GM12878 (cell line): ENCODE data around the gene YBX1. TPM values are rescaled to one million over a fixed set of nuclear protein-coding genes. Genes with fewer than 3 reads are reported as not detected.

Experiments used
- ATAC-seq: fragments of 200-7000 bp; cut with Tn5 transposase; 3 replicates; pipeline ENCODE4 v1.9.1; 2020; ENCODE audit warnings: mild to moderate bottlenecking, moderate library complexity
- BruUV-seq: library from RNA; stranded (reverse); fragments of 400-500 nt; replicated peaks from 2 replicates; lab custom pipeline; 2021; lab: Mats Ljungman, UMichigan
- CTCF ChIA-PET: fragments of 300-600 bp; sonication (Branson Sonifier 250); formaldehyde crosslinking; extraction: SDS; loops from one replicate; lab custom pipeline; 2021; ENCODE audit warnings: inconsistent platforms; lab: Yijun Ruan, JAX
- POLR2A ChIA-PET: fragments of 350-600 bp; formaldehyde crosslinking; extraction: SDS; loops from one replicate; lab custom pipeline; 2021; ENCODE audit warnings: inconsistent platforms; lab: Charles Lee
- RAD21 ChIA-PET: fragments of 300-600 bp; sonication (Branson Sonifier 250); formaldehyde crosslinking; loops from one replicate; lab custom pipeline; 2023; ENCODE audit warnings: antibody characterized with exemption; ENCODE audit not compliant: unreplicated experiment; lab: Charles Lee
- SMC1A ChIA-PET: fragments of 300-600 bp; sonication (Branson Sonifier 250); formaldehyde crosslinking; loops from one replicate; lab custom pipeline; 2023; ENCODE audit not compliant: unreplicated experiment, uncharacterized antibody; lab: Charles Lee
- DNase-seq: peaks from one replicate; pipeline ENCODE4 v3.0.0-alpha.2; 2011; ENCODE audit warnings: low read depth, low spot score
- FAIRE-seq: peaks from 3 replicates; lab custom pipeline; 2011; peaks lifted over from hg19 to GRCh38; lab: Jason Lieb, UNC
- H2AFZ ChIP-seq: 2 replicates; pipeline ENCODE4 v1.6.0; 2011; ENCODE audit warnings: low read depth, low read length, control low read depth; ENCODE audit not compliant: control insufficient read depth
- H3K27ac ChIP-seq: 2 replicates; pipeline ENCODE4 v1.5.1; 2011; ENCODE audit warnings: control low read depth; ENCODE audit not compliant: control insufficient read depth, insufficient read depth
- H3K27me3 ChIP-seq, 2 experiments: replicated peaks in 1 of 2; 2 replicates each; pipeline versions ENCODE4 v1.6.0 to v1.6.1; 2011; ENCODE audit warnings: low read length in 1 of 2; ENCODE audit not compliant: control insufficient read depth in 2 of 2, insufficient read depth in 2 of 2
- H3K36me3 ChIP-seq, 2 experiments: 2 replicates each; pipeline ENCODE4 v1.5.1; 2011; ENCODE audit warnings: low read length in 1 of 2; ENCODE audit not compliant: control insufficient read depth in 2 of 2, insufficient read depth in 2 of 2
- H3K4me1 ChIP-seq: 2 replicates; pipeline ENCODE4 v1.6.1; 2011; ENCODE audit warnings: mild to moderate bottlenecking, low read length, moderate library complexity, mixed read lengths; ENCODE audit not compliant: control insufficient read depth, insufficient read depth
- H3K4me2 ChIP-seq: 2 replicates; pipeline ENCODE4 v1.6.0; 2011; ENCODE audit warnings: control low read depth; ENCODE audit not compliant: control insufficient read depth, insufficient read depth
- H3K4me3 ChIP-seq: fragments of 200-600 bp; sonication (generic); 2 replicates; pipeline ENCODE4 v1.5.1; 2016
- H3K79me2 ChIP-seq: 2 replicates; pipeline ENCODE4 v1.6.0; 2011; ENCODE audit warnings: low read length; ENCODE audit not compliant: control insufficient read depth, insufficient read depth
- H3K9ac ChIP-seq: 2 replicates; pipeline ENCODE4 v1.8.0; 2011; ENCODE audit warnings: low read length, control low read depth, mixed read lengths; ENCODE audit not compliant: control insufficient read depth, insufficient read depth
- H3K9me3 ChIP-seq: replicated peaks from 3 replicates; pipeline ENCODE4 v1.5.1; 2011; ENCODE audit warnings: mild to moderate bottlenecking, low read length; ENCODE audit not compliant: control insufficient read depth, insufficient read depth
- H4K20me1 ChIP-seq: 2 replicates; pipeline ENCODE4 v1.6.0; 2011; ENCODE audit not compliant: control insufficient read depth, insufficient read depth
- BHLHE40 ChIP-seq, 2 experiments: fragments of 450-650 bp in 1 of 2; IDR thresholded peaks; 2 replicates each; pipeline ENCODE4 v1.6.1; 2011 to 2017; ENCODE audit warnings: low read depth in 2 of 2, borderline replicate concordance in 1 of 2, improper control_type of control experiment in 1 of 2, low read length in 1 of 2, mild to moderate bottlenecking in 1 of 2
- CREM ChIP-seq: IDR thresholded peaks from 2 replicates; pipeline ENCODE4 v1.6.1; 2014; ENCODE audit warnings: antibody characterized with exemption, low read depth
- DPF2 ChIP-seq: fragments of 450-650 bp; IDR thresholded peaks from 2 replicates; pipeline ENCODE4 v1.6.1; 2017; ENCODE audit warnings: mild to moderate bottlenecking
- HCFC1 ChIP-seq: fragments of 150-350 bp; IDR thresholded peaks from 2 replicates; pipeline ENCODE4 v1.6.1; 2014; ENCODE audit warnings: low read length
- JUND ChIP-seq: IDR thresholded peaks from 2 replicates; pipeline ENCODE4 v1.6.1; 2012; ENCODE audit warnings: low read depth, mild to moderate bottlenecking, low read length, improper control_type of control experiment, moderate library complexity
- LARP7 ChIP-seq: fragments of 450-650 bp; IDR thresholded peaks from 2 replicates; pipeline ENCODE4 v1.6.1; 2017; ENCODE audit warnings: mild to moderate bottlenecking
- MXI1 ChIP-seq: fragments of 150-350 bp; IDR thresholded peaks from 2 replicates; pipeline ENCODE4 v1.6.1; 2011; ENCODE audit warnings: low read depth, mild to moderate bottlenecking, inconsistent platforms, low read length, improper control_type of control experiment
- POU2F2 ChIP-seq: IDR thresholded peaks from 3 replicates; pipeline ENCODE4 v1.6.1; 2011; ENCODE audit warnings: low read depth, mild to moderate bottlenecking, low read length, borderline replicate concordance
- RAD21 ChIP-seq: IDR thresholded peaks from 2 replicates; pipeline ENCODE4 v1.6.1; 2011; ENCODE audit warnings: mild to moderate bottlenecking, low read depth, low read length, moderate library complexity; ENCODE audit not compliant: insufficient read depth
- RUNX3 ChIP-seq: IDR thresholded peaks from 2 replicates; pipeline ENCODE4 v1.6.1; 2012; ENCODE audit warnings: low read length, inconsistent platforms
- TAF1 ChIP-seq: IDR thresholded peaks from 2 replicates; pipeline ENCODE4 v1.6.1; 2011; ENCODE audit warnings: mild to moderate bottlenecking, low read depth, low read length, borderline replicate concordance
- YY1 ChIP-seq: IDR thresholded peaks from 2 replicates; pipeline ENCODE4 v1.6.1; 2011; ENCODE audit warnings: low read depth, mild to moderate bottlenecking, low read length
- ZNF24 ChIP-seq: fragments of 450-650 bp; IDR thresholded peaks from 2 replicates; pipeline ENCODE4 v1.6.1; 2017; ENCODE audit warnings: antibody characterized with exemption, mild to moderate bottlenecking
- WGBS: methylation state at CpG from one replicate; pipeline ENCODE4 v1.1.6; 2016; ENCODE audit warnings: low lambda C conversion rate; ENCODE audit not compliant: insufficient replicate concordance, insufficient coverage; ENCODE audit errors: missing lambda C conversion rate; 5-methylcytosine and 5-hydroxymethylcytosine counted together
- in situ Hi-C: fragments of 300-500 bp; cut with MboI; formaldehyde crosslinking; loops from 9 replicates; pipeline ENCODE4 v1.14.3; 2018; ENCODE audit warnings: mixed read lengths
- intact Hi-C: fragments of 100-400 bp; cut with micrococcal nuclease; formaldehyde crosslinking; loops from one replicate; pipeline ENCODE4 v1.14.2; 2022; ENCODE audit not compliant: unreplicated experiment
- polyA plus RNA-seq, 11 experiments: library from polyadenylated mRNA; depleted of rRNA in 4 of 11; unstranded in 6 of 11; stranded (reverse) in 5 of 11; fragments of >200 nt; fragmentation: Nextera tagmentation in 4 of 11; fragmentation: Illumina TruSeq in 1 of 11; extraction: Ambion mirVana in 4 of 11; extraction: Trizol in 1 of 11; gene quantifications; 1 replicate in 1 of 11; 2 replicates in 10 of 11; pipeline versions ENCODE4 v1.2.1 to v1.2.3, GENCODE V29; 2011 to 2016; ENCODE audit warnings: inconsistent platforms in 2 of 11, missing spikeins in 2 of 11, low read depth in 1 of 11
- total RNA-seq, 4 experiments: library from RNA; depleted of rRNA in 3 of 4; stranded (reverse); fragments of >200 nt in 3 of 4; fragmentation: Illumina TruSeq in 1 of 4; extraction: Trizol in 1 of 4; gene quantifications; 2 replicates each; pipeline versions ENCODE4 v1.2.1 to v1.2.3, GENCODE V29; 2013 to 2021
- TF ChIP-seq, protein P1 (sequence below): IDR thresholded peaks from 2 replicates; pipeline ENCODE4 v1.6.1; 2012; ENCODE audit warnings: low read depth, low read length, improper control_type of control experiment
- TF ChIP-seq, protein P2 (sequence below): IDR thresholded peaks from 2 replicates; pipeline ENCODE4 v1.6.1; 2012; ENCODE audit warnings: low read length, inconsistent platforms
- TF ChIP-seq, protein P3 (sequence below), 3 experiments: IDR thresholded peaks in 2 of 3; conservative IDR thresholded peaks in 1 of 3; 2 replicates each; pipeline ENCODE4 v1.5.1; 2011; ENCODE audit warnings: low read depth in 3 of 3, low read length in 3 of 3, mild to moderate bottlenecking in 3 of 3, control low read depth in 2 of 3, moderate library complexity in 2 of 3, inconsistent platforms in 1 of 3, mixed read lengths in 1 of 3; ENCODE audit not compliant: control insufficient read depth in 2 of 3, insufficient read depth in 1 of 3; ENCODE audit errors: extremely low read depth in 1 of 3
- TF ChIP-seq, protein P4 (sequence below): fragments of 450-650 bp; IDR thresholded peaks from 2 replicates; pipeline ENCODE4 v1.6.1; 2016; ENCODE audit warnings: mild to moderate bottlenecking

The YBX1 gene
- total and polyA plus RNA-seq, 10 of the 15 experiments (the other 5 are each of a cell fraction or from before 2014, with no cell fraction given), result 355 to 1,353 (median 858) TPM

DNA sequence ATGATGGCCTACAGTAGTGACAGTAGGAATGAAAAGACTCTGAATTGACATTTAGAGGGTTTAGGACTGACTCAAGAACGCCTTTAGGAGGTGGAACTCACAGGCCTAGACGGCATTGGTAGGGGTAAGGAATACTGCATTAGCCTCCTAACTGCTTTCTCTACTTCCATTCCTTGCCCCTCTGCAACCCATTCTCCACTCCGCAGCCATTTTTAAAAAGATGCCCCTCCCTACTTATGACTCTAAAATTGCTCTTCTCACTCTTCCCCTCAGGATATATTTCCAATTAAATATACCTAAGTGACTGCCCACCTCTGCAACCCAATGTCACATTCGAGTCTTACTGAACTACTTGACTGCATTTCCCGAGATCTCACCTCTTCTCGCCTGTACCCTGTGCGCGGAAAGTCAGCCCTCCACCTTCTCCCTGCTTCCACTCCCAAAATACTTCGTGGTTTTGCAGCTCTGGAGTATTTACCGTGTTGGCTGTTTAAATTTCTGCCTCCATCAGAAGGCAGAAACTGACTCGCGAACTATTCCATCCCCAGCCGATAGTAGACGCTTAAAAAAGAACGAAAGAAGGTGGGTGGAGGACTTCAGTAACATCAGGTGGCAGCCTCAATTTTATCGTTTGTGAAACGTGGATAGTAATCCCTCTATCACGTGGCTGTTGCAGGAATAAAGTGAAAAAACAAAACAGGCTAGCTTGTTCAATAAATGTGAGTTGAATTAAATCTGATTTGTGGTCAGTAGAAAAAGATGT, 1.1 kb upstream of the YBX1 start:
- H3K79me2 ChIP-seq, result peaks cover 56% of the 10 kb centered on the region
- peak overlapping the region; percentile 90 for H3K4me2 ChIP-seq
- H3K27ac ChIP-seq, result peak overlapping the region; percentile 88
- RAD21 ChIA-PET, result interaction anchor here (1.5 to 4.3 kb wide), 5 partner anchors 11 to 392 kb away, joined by 3 to 24 read pairs (median 8); partner anchors contain the start of genes C1orf50 and P3H1
- DNase-seq, result no peak
- no peak for FAIRE-seq
- ATAC-seq, result no peak
- SMC1A ChIA-PET, result interaction anchor here (0.8 to 1.8 kb wide), 5 partner anchors 9 to 401 kb away, joined by 3 to 8 read pairs (median 3); no protein-coding TSS in a partner anchor
- peaks cover 7% of the 10 kb centered on the region; the same call in 1 of the 2 replicates for H3K4me1 ChIP-seq
- peaks cover 3% of the 10 kb centered on the region for H4K20me1 ChIP-seq
- TSS peak; percentile 98 for BruUV-seq
- intact Hi-C loops (loop anchor here (5.0 kb wide), 4 partner anchors 86 to 276 kb away; partner anchors contain the start of genes C1orf50, CCDC30, P3H1 and SLC2A1), in situ Hi-C loops (no loop called here)
- CTCF ChIA-PET, result interaction anchor here (2.1 kb wide), 1 partner anchor 9 kb away, joined by 11 read pairs; no protein-coding TSS in a partner anchor
- POLR2A ChIA-PET, result interaction anchor here (1.0 to 5.1 kb wide), 9 partner anchors 9 to 136 kb away, joined by 3 to 24 read pairs (median 6); partner anchors contain the start of genes C1orf50, ERMAP, P3H1 and PPIH
- peak overlapping the region; percentile 78 for H3K4me3 ChIP-seq
- under 1% methylated on average over 18 of the region's 18 CpGs for WGBS
- H3K36me3 ChIP-seq, result peaks cover 0 to 13% of the 10 kb centered on the region in 2 experiments; a peak in 2 of 4 replicates
- H2AFZ ChIP-seq, result peak overlapping the region; percentile 86
- no peaks in the 10 kb centered on the region for H3K9me3 ChIP-seq
- no peaks in the 10 kb centered on the region for H3K27me3 ChIP-seq
- H3K9ac ChIP-seq, result peak overlapping the region; percentile 98
- TF ChIP-seq RAD21 (no peak), TAF1 (0 out of 2 replicates have a peak, but pooled peaks have one; percentile 17), DPF2 (no peak), MXI1 (peak; percentile 65; the same call in 1 of the 2 replicates), CREM (no peak; the same call in 1 of the 2 replicates), LARP7 (no peak), JUND (no peak), BHLHE40 (IDR thresholded peaks at IDR 0.05; ENCODE audit: borderline replicate concordance in 1 of 2, low read depth in 2 of 2, low read length in 1 of 2) (0 out of 4 replicates have a peak, but pooled peaks of 1 of the 2 experiments have one; percentile 15), YY1 (peak; percentile 63), HCFC1 (no peak), RUNX3 (no peak; the same call in 1 of the 2 replicates), POU2F2 (no peak), ZNF24 (no peak)
- TF ChIP-seq, protein P1, sequence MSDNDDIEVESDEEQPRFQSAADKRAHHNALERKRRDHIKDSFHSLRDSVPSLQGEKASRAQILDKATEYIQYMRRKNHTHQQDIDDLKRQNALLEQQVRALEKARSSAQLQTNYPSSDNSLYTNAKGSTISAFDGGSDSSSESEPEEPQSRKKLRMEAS, result no peak
- TF ChIP-seq, protein P2, sequence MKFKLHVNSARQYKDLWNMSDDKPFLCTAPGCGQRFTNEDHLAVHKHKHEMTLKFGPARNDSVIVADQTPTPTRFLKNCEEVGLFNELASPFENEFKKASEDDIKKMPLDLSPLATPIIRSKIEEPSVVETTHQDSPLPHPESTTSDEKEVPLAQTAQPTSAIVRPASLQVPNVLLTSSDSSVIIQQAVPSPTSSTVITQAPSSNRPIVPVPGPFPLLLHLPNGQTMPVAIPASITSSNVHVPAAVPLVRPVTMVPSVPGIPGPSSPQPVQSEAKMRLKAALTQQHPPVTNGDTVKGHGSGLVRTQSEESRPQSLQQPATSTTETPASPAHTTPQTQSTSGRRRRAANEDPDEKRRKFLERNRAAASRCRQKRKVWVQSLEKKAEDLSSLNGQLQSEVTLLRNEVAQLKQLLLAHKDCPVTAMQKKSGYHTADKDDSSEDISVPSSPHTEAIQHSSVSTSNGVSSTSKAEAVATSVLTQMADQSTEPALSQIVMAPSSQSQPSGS, result 0 out of 2 replicates have a peak, but pooled peaks have one; percentile 10
- TF ChIP-seq, protein P3, sequence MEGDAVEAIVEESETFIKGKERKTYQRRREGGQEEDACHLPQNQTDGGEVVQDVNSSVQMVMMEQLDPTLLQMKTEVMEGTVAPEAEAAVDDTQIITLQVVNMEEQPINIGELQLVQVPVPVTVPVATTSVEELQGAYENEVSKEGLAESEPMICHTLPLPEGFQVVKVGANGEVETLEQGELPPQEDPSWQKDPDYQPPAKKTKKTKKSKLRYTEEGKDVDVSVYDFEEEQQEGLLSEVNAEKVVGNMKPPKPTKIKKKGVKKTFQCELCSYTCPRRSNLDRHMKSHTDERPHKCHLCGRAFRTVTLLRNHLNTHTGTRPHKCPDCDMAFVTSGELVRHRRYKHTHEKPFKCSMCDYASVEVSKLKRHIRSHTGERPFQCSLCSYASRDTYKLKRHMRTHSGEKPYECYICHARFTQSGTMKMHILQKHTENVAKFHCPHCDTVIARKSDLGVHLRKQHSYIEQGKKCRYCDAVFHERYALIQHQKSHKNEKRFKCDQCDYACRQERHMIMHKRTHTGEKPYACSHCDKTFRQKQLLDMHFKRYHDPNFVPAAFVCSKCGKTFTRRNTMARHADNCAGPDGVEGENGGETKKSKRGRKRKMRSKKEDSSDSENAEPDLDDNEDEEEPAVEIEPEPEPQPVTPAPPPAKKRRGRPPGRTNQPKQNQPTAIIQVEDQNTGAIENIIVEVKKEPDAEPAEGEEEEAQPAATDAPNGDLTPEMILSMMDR (IDR thresholded peaks at IDR 0.05 in 2 of 3, conservative IDR thresholded peaks at IDR 0.05 in 1 of 3; ENCODE audit: control insufficient read depth in 2 of 3, extremely low read depth in 1 of 3, insufficient read depth in 1 of 3, low read depth in 3 of 3, low read length in 3 of 3), result peak in 1 of 3 experiments; percentile 15; a peak in 1 of 6 replicates
- TF ChIP-seq, protein P4, sequence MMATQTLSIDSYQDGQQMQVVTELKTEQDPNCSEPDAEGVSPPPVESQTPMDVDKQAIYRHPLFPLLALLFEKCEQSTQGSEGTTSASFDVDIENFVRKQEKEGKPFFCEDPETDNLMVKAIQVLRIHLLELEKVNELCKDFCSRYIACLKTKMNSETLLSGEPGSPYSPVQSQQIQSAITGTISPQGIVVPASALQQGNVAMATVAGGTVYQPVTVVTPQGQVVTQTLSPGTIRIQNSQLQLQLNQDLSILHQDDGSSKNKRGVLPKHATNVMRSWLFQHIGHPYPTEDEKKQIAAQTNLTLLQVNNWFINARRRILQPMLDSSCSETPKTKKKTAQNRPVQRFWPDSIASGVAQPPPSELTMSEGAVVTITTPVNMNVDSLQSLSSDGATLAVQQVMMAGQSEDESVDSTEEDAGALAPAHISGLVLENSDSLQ, result no peak
